Neuronal stem cell (in vitro differentiated cells): Measurements from ENCODE around the gene MRPL1.
A peak's percentile ranks its signal among the peaks of the same experiment; 100 is the strongest.
"Not testable (repeated sequence)": the region's sequence is repeated elsewhere in the genome, so short reads cannot be mapped to it uniquely, and the experiment has no call there.

ENCODE experiments used
- DNase-seq: peaks from one replicate; pipeline ENCODE4 v3.0.0-alpha.2; 2013; ENCODE audit warnings: low spot score
- H2AFZ ChIP-seq: one replicate; pipeline ENCODE4 v1.6.1; 2013; ENCODE audit warnings: mild to moderate bottlenecking, low read length, inconsistent platforms
- H2AK5ac ChIP-seq: 2 replicates; pipeline ENCODE4 v1.6.1; 2013; ENCODE audit warnings: low read depth, mild to moderate bottlenecking, inconsistent platforms, low read length, moderate library complexity, mixed read lengths
- H2BK120ac ChIP-seq: 2 replicates; pipeline ENCODE4 v1.6.1; 2013; ENCODE audit warnings: low read depth, mild to moderate bottlenecking, inconsistent platforms, low read length, moderate library complexity, mixed read lengths
- H2BK12ac ChIP-seq: one replicate; pipeline ENCODE4 v1.6.1; 2013; ENCODE audit warnings: low read length, inconsistent platforms
- H2BK15ac ChIP-seq: 2 replicates; pipeline ENCODE4 v1.6.1; 2013; ENCODE audit warnings: mild to moderate bottlenecking, low read length, inconsistent platforms, mixed read lengths
- H2BK5ac ChIP-seq: one replicate; pipeline ENCODE4 v1.6.1; 2013; ENCODE audit warnings: inconsistent platforms, mild to moderate bottlenecking, low read length, moderate library complexity
- H3K14ac ChIP-seq: one replicate; pipeline ENCODE4 v1.6.1; 2013; ENCODE audit warnings: low read length, inconsistent platforms
- H3K18ac ChIP-seq: 2 replicates; pipeline ENCODE4 v1.6.1; 2013; ENCODE audit warnings: low read length, inconsistent platforms
- H3K23ac ChIP-seq: 2 replicates; pipeline ENCODE4 v1.6.1; 2013; ENCODE audit warnings: low read depth, mild to moderate bottlenecking, mixed read lengths, low read length, inconsistent platforms; ENCODE audit not compliant: poor library complexity
- H3K27ac ChIP-seq: replicated peaks from 3 replicates; pipeline ENCODE4 v1.5.1; 2013; ENCODE audit warnings: low read length, inconsistent platforms
- H3K27me3 ChIP-seq, 3 experiments: 2 replicates each; pipeline ENCODE4 v1.6.1; 2013; ENCODE audit warnings: low read length in 3 of 3, mild to moderate bottlenecking in 2 of 3, inconsistent platforms in 1 of 3, low read depth in 1 of 3, mixed read lengths in 1 of 3, moderate library complexity in 1 of 3; ENCODE audit not compliant: control insufficient read depth in 3 of 3, insufficient read depth in 3 of 3
- H3K36me3 ChIP-seq, 2 donors: replicated peaks in 1 of 2; 2 replicates each; pipeline ENCODE4 v1.6.1; 2013; ENCODE audit warnings: low read length in 2 of 2; ENCODE audit not compliant: control insufficient read depth in 2 of 2, insufficient read depth in 2 of 2
- H3K4ac ChIP-seq: 2 replicates; pipeline ENCODE4 v1.6.1; 2013; ENCODE audit warnings: inconsistent platforms, mild to moderate bottlenecking, low read length, moderate library complexity
- H3K4me1 ChIP-seq, 2 donors: 1 replicate in 1 of 2; 2 replicates in 1 of 2; pipeline ENCODE4 v1.6.1; 2013; ENCODE audit warnings: low read length in 2 of 2, low read depth in 1 of 2; ENCODE audit not compliant: control insufficient read depth in 2 of 2, insufficient read depth in 1 of 2
- H3K4me2 ChIP-seq: one replicate; pipeline ENCODE4 v1.6.1; 2013; ENCODE audit warnings: mild to moderate bottlenecking, low read length, inconsistent platforms; ENCODE audit not compliant: insufficient read depth, poor library complexity, severe bottlenecking
- H3K4me3 ChIP-seq, 2 donors: 2 replicates each; pipeline ENCODE4 v1.5.1; 2013; ENCODE audit warnings: low read length in 2 of 2, mild to moderate bottlenecking in 2 of 2, inconsistent platforms in 1 of 2, moderate library complexity in 1 of 2
- H3K79me1 ChIP-seq: one replicate; pipeline ENCODE4 v1.6.1; 2013; ENCODE audit warnings: low read depth, mild to moderate bottlenecking, inconsistent platforms, low read length, moderate library complexity
- H3K9ac ChIP-seq: one replicate; pipeline ENCODE4 v1.6.1; 2013; ENCODE audit warnings: mild to moderate bottlenecking, low read depth, low read length, inconsistent platforms; ENCODE audit not compliant: poor library complexity
- H3K9me3 ChIP-seq, 2 donors: replicated peaks in 1 of 2; 2 replicates each; pipeline versions ENCODE3 to v1.6.1; 2013; ENCODE audit warnings: low read length in 2 of 2, mild to moderate bottlenecking in 2 of 2, inconsistent platforms in 1 of 2, low read depth in 1 of 2, mixed read lengths in 1 of 2, moderate library complexity in 1 of 2; ENCODE audit not compliant: control insufficient read depth in 2 of 2, insufficient read depth in 1 of 2
- H4K8ac ChIP-seq: one replicate; pipeline ENCODE4 v1.6.1; 2013; ENCODE audit warnings: low read depth, mild to moderate bottlenecking, inconsistent platforms, low read length, moderate library complexity
- H4K91ac ChIP-seq: one replicate; pipeline ENCODE4 v1.6.1; 2013; ENCODE audit warnings: low read length, low read depth, mild to moderate bottlenecking, inconsistent platforms; ENCODE audit not compliant: poor library complexity
- WGBS, 2 donors: extraction: QIAGEN DNeasy Blood & Tissue Kit; methylation state at CpG; one replicate each; pipeline ENCODE4 v1.1.7; 2013; ENCODE audit warnings: missing lambda C conversion rate in 2 of 2, mixed read lengths in 1 of 2; ENCODE audit not compliant: insufficient read length in 2 of 2, insufficient replicate concordance in 1 of 2; ENCODE audit errors: extremely low coverage in 2 of 2; 5-methylcytosine and 5-hydroxymethylcytosine counted together

MRPL1 gene

DNA sequence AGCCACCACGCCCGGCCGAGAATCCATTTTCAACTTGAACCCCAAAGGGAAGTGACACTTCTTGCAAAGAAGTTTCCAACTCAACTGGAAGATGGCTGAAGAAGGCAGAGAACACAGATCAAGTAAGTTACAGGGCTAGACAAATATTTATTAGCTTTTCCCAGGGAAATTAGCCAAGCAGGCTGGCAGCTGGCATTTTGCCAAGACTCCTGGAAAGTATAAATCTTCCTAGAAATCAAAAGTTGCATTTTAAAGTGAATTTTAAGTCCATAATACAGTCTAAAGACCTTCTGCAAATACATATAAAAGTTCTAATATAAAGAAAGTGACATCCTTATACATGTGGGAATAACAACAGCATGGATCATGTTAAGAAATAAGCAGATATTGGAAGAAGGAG lies 3.4 kb upstream of the MRPL1 start:
- no peak overlapping the region for H2BK5ac ChIP-seq
- H2AK5ac ChIP-seq: no peak overlapping the region
- H3K9ac ChIP-seq: no peak overlapping the region
- H3K14ac ChIP-seq: no peak overlapping the region
- H3K27ac ChIP-seq: no peak overlapping the region
- no peak overlapping the region for H4K91ac ChIP-seq
- no peak for DNase-seq
- WGBS, 2 donors: no CpG with 5 or more reads among the region's 3 CpGs
- H2BK12ac ChIP-seq: no peak overlapping the region
- peaks cover 0 to 3% of the 10 kb centered on the region in 2 donors for H3K4me1 ChIP-seq
- no peaks in the 10 kb centered on the region for H3K9me3 ChIP-seq
- H3K79me1 ChIP-seq: no peaks in the 10 kb centered on the region
- no peaks in the 10 kb centered on the region for H3K27me3 ChIP-seq
- H2AFZ ChIP-seq: no peak overlapping the region
- no peak overlapping the region for H3K4me2 ChIP-seq
- H2BK120ac ChIP-seq: no peak overlapping the region
- H3K4me3 ChIP-seq: no peak overlapping the region
- no peak overlapping the region for H4K8ac ChIP-seq
- no peaks in the 10 kb centered on the region for H3K36me3 ChIP-seq
- no peak overlapping the region for H3K23ac ChIP-seq
- no peak overlapping the region for H3K4ac ChIP-seq
- no peak overlapping the region for H3K18ac ChIP-seq
- H2BK15ac ChIP-seq: no peak overlapping the region

- Histone ChIP-seq H3K9ac (no peak overlapping the region), H2AK5ac (no peak overlapping the region), H3K27me3 (no peaks in the 10 kb centered on the region), H3K14ac (no peak overlapping the region), H3K23ac (no peak overlapping the region), H3K4ac (no peak overlapping the region), H2BK120ac (no peak overlapping the region), H2BK5ac (no peak overlapping the region), H3K9me3 (no peaks in the 10 kb centered on the region), H3K4me3 (peak overlapping the region in 1 of 2 donors; percentile 61), H3K18ac (no peak overlapping the region), H3K4me2 (no peak overlapping the region), H3K27ac (no peak overlapping the region), H4K91ac (no peak overlapping the region), H3K4me1 (peaks cover 0 to 3% of the 10 kb centered on the region in 2 donors), H3K79me1 (no peaks in the 10 kb centered on the region), H2BK12ac (no peak overlapping the region), H4K8ac (no peak overlapping the region), H3K36me3 (peaks cover 0 to 13% of the 10 kb centered on the region in 2 donors), H2AFZ (peak overlapping the region; percentile 84), H2BK15ac (no peak overlapping the region)
- WGBS, 2 donors: no CpG with 5 or more reads among the region's 1 CpG
- DNase-seq: no peak
Observed at GRCh38 chr4:77861495-77861894, 1.1 kb upstream of the MRPL1 start.

DNA sequence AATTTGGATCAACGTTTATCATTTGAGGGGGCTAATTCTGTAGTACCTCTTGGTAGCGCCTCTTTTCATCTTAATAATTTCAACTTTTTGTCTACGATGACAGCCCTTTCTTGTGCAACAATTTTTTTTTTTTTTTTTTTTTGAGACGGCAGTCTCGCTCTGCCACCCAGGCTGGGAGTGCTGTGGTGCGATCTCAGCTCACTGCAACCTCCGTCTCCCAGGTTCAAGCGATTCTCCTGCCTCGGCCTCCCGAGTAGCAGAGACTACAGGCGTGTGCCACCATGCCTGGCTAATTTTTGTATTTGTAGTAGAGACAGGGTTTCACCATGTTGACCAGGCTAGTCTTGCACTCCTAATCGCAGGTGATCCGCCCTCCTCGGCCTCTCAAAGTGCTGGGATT lies 711 bp downstream of the MRPL1 start:
- H3K4ac ChIP-seq, H3K9ac ChIP-seq, DNase-seq, H2BK5ac ChIP-seq, H2BK120ac ChIP-seq, H3K27me3 ChIP-seq, H3K23ac ChIP-seq, H4K8ac ChIP-seq, H3K9me3 ChIP-seq, H2AK5ac ChIP-seq, H2BK15ac ChIP-seq, H4K91ac ChIP-seq, H3K27ac ChIP-seq, H3K4me1 ChIP-seq, H3K18ac ChIP-seq, H2BK12ac ChIP-seq, H3K14ac ChIP-seq, H3K79me1 ChIP-seq: not testable (repeated sequence)
- H3K36me3 ChIP-seq: peaks cover 0 to 19% of the 10 kb centered on the region in 2 donors
- H2AFZ ChIP-seq: peak overlapping the region; percentile 84
- H3K4me3 ChIP-seq: peak overlapping the region; percentile 61 to 90
- no CpG with 5 or more reads among the region's 14 CpGs for WGBS, 2 donors
- H3K4me2 ChIP-seq: peak overlapping the region; percentile 81

- Histone ChIP-seq H2BK15ac (no peak overlapping the region), H3K4me3 (no peak overlapping the region), H3K27ac (no peak overlapping the region), H2BK12ac (no peak overlapping the region), H3K23ac (no peak overlapping the region), H3K4ac (no peak overlapping the region), H3K4me1 (peaks cover 0 to 3% of the 10 kb centered on the region in 2 donors), H3K27me3 (no peaks in the 10 kb centered on the region), H4K91ac (no peak overlapping the region), H2BK120ac (no peak overlapping the region), H3K18ac (no peak overlapping the region), H3K4me2 (no peak overlapping the region), H3K79me1 (no peaks in the 10 kb centered on the region), H3K36me3 (peaks cover 0 to 19% of the 10 kb centered on the region in 2 donors), H3K14ac (no peak overlapping the region), H2AFZ (no peak overlapping the region), H3K9me3 (no peaks in the 10 kb centered on the region), H4K8ac (no peak overlapping the region), H2BK5ac (no peak overlapping the region), H2AK5ac (no peak overlapping the region), H3K9ac (no peak overlapping the region)
- WGBS, 2 donors: no CpG with 5 or more reads among the region's 3 CpGs
- no peak for DNase-seq
Observed at GRCh38 chr4:77865259-77865658, 2.6 kb downstream of the MRPL1 start.
